NCI-H2107 treated with DMSO at 0.1 percent for 48 hours (cell line): ENCODE measurements around the gene DOCK1.

Source experiments
- DNase-seq: peaks from one replicate; lab custom pipeline; 2025; ENCODE audit not compliant: unreplicated experiment; lab: John Stamatoyannopoulos, UW

DOCK1 gene

DNA sequence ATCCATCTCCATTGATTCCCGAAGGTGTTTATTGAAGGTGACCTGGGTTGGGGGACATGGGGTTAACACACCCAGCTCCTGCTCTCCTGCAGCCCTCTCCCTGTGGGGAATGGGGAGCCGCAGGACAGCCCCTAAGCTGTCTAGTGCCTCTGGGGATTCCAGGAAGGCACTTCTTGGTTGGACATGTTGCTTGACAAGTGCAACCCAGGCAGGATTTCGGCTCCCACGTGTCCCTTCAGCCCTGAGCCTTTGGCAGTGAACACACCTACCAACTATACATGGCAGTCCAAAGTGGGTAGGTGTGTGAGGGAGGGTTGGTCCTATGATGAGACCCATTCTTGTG, 43.9 kb downstream of the DOCK1 start:
- DNase-seq, result no peak

DNA sequence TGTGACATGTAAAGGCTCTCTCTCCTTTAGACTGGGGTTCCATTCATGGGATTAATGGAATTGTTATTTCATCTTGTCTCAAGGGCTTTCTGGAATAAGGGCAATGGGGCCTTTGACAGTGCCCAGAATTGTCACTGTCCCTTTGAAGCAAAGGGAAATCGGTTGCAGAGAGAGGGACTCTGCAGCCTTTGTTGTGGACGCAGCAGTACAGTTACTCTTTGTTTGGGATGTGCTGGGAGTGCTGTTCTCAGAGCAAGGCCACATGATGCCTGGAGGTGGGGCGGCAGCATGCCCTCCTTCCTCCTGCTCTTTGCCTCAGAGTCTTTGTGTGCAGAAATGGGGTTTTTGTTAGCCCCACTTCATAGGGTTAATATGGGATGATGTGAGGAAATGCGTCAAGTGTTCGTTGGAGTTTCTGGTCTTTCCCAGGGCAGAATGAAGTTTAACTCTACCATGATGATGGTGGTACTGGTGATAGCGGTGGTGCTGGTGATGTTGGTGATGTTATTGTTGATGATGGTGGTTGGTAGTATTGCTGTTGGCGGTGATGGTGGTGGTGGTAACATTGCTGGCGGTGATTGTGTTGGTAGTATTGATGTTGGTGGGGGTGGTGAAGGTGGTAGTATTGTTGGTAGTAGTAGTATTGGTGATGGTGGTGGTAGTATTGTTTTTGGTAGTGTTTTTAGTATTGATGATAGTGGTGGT, 45.3 kb downstream of the DOCK1 start:
- DNase-seq, result no peak

DNA sequence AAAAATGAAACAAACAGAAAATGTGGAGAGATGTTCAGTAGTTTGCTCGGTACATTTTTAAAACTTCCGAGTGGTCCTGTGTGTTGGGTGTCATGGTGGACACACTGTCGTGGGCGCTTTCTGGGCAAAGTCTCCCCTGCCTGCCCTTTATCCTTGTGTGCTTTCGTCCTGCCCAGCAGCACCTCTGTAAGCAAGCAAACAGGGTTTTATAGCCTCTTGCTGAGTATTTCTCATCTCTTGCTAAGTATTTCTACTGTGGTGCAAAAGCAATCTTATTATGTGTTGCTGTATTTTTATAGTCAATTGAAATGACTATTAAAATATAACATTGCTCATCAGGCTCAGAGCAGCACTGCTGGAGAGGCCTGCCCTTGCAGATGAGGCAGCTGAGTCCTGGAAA, 48.7 kb downstream of the DOCK1 start:
- no peak for DNase-seq

DNA sequence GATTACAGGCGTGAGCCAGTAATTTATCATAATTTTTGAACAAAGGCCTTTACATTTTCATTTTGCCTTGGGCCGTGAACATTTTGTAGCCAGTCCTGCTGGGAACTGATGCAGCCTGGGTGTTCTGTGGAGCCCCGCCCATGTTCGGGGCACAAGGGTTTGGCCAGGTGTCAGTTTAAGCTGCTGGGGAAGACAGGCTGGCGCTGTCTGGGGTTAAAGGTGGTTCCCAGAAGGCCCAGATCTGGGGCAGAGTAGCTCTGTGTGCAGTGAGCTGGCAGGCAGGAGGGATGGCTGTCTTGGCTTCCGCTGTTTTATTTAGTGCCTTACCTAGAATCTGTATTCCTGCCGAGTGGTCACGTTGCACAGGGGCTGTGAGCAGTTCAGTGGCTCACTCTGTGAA, 50.2 kb downstream of the DOCK1 start:
- DNase-seq, result no peak

DNA sequence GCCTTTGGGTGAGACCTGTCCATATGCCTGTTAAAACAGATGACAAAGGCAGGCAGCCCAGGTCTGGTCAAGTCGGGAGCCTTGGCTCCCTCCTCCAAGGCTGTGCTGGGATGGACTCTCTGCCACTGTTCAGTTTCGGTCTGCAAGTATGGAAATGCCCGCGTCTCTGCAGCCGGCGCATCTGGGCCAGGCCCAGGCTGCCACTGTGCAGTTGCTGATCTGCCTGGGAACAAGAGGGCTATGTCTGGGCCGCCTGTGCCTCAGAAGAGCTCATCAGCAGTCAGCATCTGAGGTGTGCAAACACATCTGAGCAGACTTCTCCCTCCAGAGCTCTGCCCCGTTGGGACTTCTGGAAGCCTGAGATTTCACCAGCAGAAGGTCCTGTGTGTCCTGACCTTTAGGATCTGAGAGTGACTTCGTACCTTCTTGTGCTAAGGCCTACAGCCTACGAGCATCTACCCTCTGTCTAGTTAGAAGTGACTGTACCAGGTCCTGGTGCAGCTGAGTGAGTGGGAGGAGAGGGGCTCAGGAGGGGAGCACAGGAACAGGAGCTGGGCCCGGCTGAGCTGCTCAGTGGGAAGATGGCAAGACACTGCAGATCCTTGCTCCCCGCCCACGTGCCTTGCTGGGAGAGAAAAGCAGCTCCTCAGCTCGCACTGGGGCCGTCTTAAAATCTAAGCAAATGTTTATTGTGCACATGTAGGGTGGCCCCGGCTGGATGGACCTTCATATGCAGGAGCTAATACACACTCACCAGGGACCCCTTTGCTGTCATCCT, 50.9 kb downstream of the DOCK1 start:
- no peak for DNase-seq

DNA sequence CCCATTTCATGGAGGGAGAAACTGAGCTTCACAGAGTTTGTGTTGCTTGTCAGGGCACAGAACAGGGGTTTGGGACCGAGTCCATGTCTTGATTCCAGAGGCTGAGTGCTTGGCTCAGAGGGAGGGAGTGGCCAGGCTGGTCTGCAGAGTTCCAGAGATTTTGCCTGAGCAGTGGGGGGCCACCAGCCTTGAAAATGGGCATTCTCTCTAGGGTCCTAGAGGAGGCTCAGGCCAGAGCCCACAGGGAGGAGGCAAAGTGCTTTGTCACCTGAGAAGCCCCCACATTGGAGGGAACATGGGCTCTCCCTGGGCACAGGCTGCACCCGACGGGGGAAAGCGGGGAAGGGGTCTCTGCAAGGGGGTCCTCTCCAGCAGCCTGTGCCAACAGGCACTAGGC, 51.5 kb downstream of the DOCK1 start:
- DNase-seq, result no peak

DNA sequence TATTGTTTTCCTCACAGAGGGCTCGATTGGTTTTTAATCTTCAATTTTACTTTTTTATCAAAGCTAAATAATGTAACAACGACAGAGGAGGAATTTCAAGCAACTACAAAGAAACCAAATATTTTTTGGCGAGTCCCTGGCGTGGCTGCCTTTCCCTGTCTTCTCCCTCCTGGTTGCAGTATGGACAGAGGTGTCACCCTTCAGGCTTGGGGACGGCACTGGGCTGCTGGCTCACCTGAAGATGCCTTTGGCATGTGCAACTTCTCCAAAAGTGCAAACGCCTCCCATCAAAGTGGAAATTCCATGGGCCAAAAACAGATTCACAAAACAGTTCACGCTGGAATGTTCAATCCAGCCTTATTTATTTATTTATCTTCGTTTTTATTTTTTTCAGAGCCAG, 51.9 kb downstream of the DOCK1 start:
- DNase-seq, result no peak

DNA sequence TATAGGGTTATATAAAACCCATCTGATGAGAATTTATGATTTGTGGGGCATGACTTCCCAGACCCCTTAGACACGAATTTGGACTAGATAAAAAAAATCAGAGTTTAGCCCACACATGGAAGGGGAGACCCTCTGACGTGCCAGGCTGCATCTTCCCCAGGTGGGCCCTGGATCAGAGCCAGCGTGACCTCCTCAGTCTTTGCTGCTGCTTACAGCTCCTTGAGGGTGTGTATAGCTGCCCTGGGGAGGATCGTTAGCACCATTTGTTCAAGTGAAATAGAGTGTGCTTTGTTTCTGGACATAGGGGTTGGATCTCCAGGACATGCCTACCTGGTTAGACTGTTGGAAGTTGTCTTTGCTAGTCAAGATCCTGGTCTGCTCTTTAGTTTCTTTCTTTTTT, 54.2 kb downstream of the DOCK1 start:
- DNase-seq, result no peak

DNA sequence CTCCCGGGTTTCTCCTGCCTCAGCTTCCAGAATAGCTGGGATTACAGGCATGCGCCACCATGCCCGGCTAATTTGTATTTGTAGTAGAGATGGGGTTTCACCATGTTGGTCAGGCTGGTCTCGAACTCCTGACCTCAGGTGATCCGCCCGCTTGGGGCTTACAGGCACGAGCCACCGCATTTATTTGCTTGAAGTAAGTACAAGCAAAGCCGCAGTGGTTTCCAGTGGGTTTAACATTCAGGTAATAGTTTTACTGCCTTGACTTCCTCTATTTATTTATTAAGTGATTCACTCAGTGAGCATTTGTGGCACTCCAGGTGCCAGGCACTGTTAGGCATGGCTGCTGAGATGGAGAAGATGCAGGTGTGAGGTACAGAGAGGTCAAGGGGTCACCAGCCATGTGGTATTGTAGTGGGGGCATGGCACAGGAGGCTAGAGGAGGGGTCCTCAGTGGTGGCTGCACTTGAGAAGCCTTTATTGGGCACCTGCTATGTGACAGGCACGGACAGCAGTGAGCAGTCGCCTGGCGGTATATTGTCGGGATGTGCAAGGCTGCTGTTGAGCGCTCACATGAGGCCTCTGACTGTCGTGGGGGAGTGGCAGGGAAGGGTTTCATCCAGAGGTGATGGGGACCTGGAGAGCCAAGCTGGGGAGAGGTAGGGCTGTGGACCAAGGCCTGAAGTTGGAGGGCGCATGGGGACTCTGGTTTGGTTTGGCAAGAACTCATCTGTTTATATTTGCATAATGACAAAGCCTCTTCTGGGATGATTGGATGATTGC, 54.9 kb downstream of the DOCK1 start:
- no peak for DNase-seq

DNA sequence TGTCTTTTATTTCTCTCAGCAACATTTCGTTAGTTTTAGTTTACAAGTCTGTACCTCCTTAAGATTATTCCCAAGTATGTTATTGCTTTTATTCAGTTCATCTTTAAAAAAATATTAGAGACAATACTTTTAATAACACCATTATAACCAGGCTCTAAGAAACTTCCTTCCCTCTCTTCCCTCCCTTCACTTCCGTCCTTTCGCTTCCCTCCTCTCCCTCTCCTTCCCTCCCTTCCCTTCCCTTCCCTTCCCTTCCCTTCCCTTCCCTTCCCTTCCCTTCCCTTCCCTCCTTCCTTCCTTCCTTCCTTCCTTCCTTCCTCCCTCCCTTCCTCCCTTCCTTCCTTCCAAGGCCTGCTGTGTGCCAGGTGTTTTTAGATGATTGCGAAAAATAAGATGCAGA, 58.1 kb downstream of the DOCK1 start:
- no peak for DNase-seq

DNA sequence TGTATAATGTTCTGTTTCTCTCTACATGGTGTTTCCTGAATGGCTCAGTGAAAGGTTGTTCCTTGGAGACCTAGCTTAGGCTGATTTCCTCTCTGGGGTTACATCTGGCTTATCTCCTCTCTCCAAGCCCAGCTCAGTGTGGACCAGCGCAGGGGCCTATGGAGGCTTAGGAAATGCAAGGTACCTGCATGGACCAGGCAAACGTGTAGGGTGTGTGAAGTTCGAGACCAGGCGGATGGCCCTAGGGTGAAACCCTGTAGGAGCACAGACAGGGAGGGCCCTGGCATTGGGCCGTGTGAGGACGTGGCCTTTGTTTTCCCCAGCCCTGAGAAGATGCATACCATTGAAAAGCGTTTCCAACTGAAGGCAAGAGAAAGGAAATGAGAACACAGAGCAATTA, 59.0 kb downstream of the DOCK1 start:
- DNase-seq, result no peak

DNA sequence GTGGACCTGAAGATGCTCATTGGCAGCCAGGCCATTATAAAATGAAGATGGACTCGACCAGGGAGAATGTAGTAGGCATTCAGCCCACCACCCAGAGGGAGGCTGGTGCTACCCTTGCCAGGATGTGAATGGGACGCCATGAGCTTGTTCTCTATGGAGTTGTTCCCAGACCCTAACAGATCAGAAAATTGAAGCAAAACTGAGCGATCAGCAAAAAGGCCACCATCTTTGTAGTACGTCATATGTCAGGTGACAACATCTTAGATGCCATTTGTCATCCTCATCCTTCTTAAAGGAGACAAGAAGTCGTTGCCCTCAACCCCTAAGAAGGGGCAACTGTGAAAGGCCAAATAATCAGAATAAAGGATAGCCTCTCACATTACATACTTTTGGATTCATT, 61.7 kb downstream of the DOCK1 start:
- no peak for DNase-seq

DNA sequence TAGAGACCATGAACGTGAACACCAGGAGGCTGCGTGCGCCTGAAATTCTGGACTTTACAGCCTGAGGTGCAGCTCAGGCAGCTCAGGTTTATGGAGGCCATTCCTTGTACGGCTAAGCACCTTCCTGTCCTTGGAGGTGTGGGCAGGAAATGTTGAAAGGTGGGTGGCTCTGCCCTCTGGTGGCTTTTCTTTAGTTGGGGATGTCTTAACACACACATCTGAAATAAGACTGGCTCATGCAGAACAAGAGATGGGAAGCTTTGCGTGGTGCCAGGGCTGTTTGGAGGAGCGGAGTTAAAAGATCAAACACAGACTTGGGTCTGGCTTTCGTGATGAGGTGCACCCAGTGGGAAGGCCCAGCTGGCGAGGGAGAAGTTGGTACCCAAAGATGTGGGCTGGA, 64.1 kb downstream of the DOCK1 start:
- no peak for DNase-seq

DNA sequence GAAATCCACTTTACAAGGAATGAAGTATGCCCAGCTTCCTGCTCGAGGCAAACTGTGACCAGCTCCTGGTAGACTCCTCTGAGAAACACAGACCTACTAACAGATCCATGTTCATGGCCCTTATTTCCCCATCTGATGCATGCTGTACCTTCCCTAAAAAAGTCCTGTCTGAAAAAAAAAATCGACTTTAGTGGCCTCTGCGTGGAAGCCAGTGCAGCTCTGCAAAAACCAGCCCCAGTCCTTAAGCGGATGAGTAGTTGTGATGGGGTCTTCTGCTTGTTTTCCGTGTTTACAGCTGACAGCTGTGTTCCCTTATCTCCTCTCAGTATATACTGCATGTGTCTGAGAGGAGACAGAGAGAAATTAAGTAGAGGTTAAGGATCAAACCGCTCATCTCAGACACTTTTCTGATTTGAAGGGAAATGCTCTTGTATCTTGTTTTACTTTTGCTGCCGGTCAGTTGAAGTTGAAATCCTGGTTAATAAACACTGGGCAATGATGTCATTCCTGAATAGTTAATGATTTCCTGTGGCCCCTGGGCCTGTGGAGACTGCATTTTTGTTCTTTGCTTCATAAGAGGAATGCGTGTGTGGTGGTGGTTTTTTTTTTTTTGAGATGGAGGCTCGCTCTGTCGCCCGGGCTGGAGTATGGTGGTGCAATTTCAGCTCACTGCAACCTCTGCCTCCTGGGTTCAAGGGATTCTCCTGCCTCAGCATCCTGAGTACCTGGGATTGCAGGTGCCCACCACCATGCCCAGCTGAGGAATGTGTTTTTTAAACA, 67.6 kb downstream of the DOCK1 start:
- DNase-seq, result no peak

DNA sequence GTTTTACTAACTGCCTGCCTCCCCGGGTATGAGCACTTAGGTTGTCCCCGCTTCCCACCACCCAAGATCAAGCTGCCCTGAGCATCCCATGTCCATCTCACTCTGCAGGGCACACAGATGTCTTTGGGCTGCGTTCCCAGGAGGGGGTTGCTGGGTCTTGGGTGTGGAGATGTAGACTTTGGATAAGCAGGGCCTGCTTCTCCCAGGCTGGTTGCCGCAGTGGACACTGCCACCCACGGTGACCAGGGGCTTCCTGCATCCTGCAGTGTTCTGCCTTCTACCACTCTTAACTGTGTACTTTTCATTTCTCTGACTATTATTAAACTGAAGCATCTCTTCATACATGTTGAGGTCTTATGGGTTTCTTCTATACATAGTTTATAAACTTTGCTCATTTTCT, 70.0 kb downstream of the DOCK1 start:
- no peak for DNase-seq

DNA sequence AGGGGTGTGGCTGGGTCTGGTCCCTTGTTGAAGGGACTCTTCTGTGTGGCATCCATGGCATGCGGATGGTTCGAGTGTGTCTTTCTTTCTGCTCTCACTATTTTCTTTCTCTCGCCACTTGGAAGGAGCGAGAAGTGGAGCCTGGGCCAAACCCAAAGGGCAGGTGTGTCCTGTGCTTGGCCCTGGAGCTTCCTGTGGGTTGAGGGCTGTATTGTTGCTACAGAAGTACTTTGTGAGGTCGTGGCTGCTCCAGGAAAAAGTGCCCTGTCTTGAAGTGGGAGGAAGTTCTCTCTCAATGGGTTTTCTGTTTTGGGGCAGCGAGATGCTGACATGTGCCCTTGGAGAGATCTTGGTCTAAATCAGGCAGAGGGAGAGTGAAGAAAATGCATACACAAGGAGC, 72.0 kb downstream of the DOCK1 start:
- DNase-seq, result no peak

DNA sequence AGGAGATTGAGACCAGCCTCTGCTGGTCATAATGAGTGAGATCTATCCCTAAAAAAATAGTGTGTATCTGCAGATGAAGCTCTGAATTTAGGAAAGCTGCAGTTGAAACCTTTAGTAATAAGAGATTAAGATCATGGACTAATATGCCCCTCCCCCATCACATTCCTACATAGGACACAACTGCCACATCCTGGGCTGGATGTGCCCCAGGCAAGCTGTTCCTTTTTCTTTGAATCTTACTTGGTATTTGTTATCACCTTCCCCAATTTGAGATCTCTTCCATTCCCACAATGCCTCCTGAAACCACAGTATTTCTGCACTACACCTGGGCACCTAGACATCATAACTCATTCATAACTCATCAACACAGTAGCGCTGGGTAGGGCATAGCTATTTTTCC, 74.1 kb downstream of the DOCK1 start:
- DNase-seq, result no peak

DNA sequence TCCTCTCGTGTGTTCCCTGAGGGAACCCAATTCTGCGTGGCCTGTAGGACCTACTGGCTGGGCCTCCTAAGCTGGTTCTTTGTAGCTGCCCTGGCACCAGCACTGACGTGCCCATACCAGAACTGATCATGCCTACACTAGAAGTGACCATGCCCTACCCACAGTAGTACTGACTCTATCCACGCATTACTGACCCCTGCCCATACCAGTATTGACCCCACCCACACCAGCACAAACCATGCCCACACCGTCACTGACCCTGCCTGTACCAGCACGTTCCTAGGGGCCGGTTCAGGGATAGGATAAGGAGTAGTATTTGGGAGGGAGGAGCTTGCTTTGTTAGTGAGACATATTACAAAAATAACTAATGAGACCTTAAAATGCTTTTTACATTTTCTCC, 88.0 kb downstream of the DOCK1 start:
- DNase-seq, result no peak

DNA sequence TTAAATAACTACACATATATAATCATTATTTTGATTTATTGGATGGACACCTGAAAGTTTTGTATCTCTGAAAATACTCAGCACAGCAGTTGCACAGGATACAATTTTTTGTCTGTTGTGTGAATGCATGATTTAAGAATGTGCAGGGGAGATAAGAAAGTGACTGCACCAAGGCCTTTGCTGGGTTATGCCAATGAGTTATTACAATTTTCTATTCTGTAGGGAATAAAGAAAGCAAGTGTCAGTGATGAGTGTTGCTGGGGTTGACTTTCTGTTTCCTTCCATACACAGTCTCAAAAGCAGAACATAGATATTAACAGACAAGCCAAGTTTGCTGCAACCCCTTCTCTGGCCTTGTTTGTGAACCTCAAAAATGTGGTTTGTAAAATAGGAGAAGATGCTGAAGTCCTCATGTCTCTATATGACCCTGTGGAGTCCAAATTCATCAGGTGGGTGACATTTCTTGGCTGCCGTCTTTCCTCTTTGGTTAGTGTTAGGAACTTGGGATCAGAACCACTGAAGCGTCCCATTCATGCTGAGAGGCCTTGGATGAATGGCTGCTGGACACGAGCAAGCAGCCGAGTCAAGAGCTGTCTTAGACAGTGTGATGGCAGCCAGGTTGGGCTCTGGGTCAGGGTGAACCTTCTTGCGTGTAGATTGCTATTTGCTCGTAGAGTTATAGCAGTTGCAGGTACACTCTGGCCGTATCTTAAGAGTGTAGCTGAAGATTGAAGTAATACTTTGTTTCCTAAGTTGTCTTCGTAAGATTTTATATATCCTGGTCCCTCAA, 92.8 kb downstream of the DOCK1 start:
- no peak for DNase-seq

DNA sequence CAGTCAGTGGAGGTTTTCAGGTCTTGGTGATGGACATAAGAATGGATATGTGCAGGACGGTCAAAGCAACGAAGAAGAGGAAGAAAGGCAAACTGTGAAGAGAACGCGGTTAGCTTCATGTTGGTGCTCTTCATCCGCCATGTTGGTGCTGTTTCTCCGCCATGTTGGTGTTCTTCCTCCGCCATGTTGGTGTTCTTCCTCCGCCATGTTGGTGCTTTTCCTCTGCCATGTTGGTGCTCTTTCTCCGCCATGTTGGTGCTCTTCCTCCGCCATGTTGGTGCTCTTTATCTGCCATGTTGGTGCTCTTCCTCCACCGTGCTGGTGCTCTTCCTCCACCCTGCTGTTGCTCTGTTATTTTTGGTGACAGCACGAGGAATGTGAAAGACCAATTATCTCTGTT, 95.4 kb downstream of the DOCK1 start:
- DNase-seq, result no peak
